ENCODE results near the gene LDLRAP1. TPM values are rescaled to one million over a fixed set of nuclear protein-coding genes. Genes with fewer than 3 reads are reported as not detected.

LDLRAP1 gene
- total and polyA plus RNA-seq, 2 of the 4 experiments (the other 2 are of a cell fraction), result 4.5 to 14.4 TPM

DNA sequence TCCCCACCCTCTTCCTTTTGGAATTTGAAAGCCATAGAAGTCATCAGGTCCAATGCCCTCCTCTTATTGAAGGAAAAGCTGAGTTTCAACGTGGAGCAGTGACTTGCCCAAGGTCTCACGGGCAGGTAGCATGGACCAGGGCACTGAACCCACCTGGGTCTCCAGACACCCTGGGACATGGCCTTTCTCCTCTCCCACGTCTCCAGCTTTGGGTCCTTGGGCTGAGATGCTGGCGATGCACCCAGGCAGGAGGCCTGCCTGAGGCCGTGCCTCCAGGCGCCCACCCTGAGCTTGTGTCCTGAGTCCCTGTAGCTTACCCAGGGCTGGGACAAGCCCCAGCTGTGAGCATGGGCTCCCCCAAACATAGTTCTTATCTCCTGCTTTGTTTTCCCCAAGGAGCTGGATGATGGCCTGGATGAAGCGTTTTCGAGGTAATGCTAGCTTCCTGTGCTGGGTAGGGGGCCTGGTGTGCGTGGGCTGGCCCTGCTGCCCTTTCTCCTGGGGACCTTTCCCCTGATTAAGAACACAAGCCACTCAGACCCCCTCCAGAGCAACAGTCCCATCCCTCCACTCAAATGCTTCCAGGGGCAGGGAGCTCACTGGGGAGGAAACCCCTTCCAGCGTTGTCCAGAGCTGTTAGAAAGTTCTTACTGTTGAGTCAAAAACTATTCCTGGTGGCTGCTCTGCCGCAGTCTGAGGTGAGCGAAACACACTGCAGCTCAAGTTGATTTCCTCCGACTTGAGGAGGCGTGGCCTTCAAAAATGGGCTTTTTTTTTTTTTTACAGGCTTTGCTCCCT lies 21.6 kb downstream of the LDLRAP1 start:
- intact Hi-C loops (cut with micrococcal nuclease) (no loop called here), in situ Hi-C loops (cut with MboI; ENCODE audit: low sequenced_read_pairs) (no loop called here), dilution Hi-C loops (cut with HindIII; ENCODE audit: low sequenced_read_pairs, unreplicated experiment) (no loop called here)
- no peak overlapping the region for H4K8ac ChIP-seq (ENCODE audit: low read depth in 2 of 2, low read length in 2 of 2)
- peaks cover 41% of the 10 kb centered on the region for H3K4me1 ChIP-seq (ENCODE audit: control insufficient read depth, insufficient read depth, low read length)
- H3K56ac ChIP-seq (ENCODE audit: extremely low read depth, insufficient read depth, low read length), result no peak overlapping the region
- peak overlapping the region; percentile 4 for H2AFZ ChIP-seq (replicated peaks; ENCODE audit: low read length, poor library complexity)
- H3K9me1 ChIP-seq (ENCODE audit: insufficient read depth, low read length), result peaks cover 16% of the 10 kb centered on the region
- no peaks in the 10 kb centered on the region for H4K20me1 ChIP-seq (ENCODE audit: insufficient read depth, low read length)
- H3K79me1 ChIP-seq (ENCODE audit: low read depth in 1 of 2, low read length in 2 of 2), result peaks cover 4 to 9% of the 10 kb centered on the region in 2 experiments; a peak in 2 of 4 replicates
- no peak overlapping the region for H3K9ac ChIP-seq (ENCODE audit: low read depth, low read length)
- H3K27me3 ChIP-seq (ENCODE audit: control insufficient read depth, insufficient read depth, low read length), result no peaks in the 10 kb centered on the region
- H4K5ac ChIP-seq (ENCODE audit: low read depth, low read length), result no peak overlapping the region
- DNase-seq, result peak; percentile 47
- no TSS peak for BruUV-seq (replicated peaks)
- no peaks in the 10 kb centered on the region for H3K9me3 ChIP-seq (ENCODE audit: control insufficient read depth, insufficient read depth, low read length)
- H2BK20ac ChIP-seq (ENCODE audit: low read depth, low read length), result no peak overlapping the region
- no peak for TF ChIP-seq MAZ (IDR thresholded peaks at IDR 0.05; ENCODE audit: borderline replicate concordance, low read depth, low read length)
- no peak for TF ChIP-seq POLR2A (IDR thresholded peaks at IDR 0.05; ENCODE audit: low read depth, low read length)
- peak overlapping the region; percentile 18; the same call in 1 of the 2 replicates for H3K23ac ChIP-seq (ENCODE audit: low read depth, low read length)
- CTCF ChIA-PET, result interaction anchor here (0.6 kb wide), 1 partner anchor 1559 kb away, joined by 10 read pairs; no protein-coding TSS in a partner anchor
- H3K27ac ChIP-seq (ENCODE audit: insufficient read depth, low read length), result 0 out of 2 replicates have a peak overlapping the region, but pooled peaks have one; percentile 4
- H2AK5ac ChIP-seq (ENCODE audit: low read depth, low read length), result peak overlapping the region; percentile 43; the same call in 1 of the 2 replicates
- H2BK120ac ChIP-seq (ENCODE audit: low read depth, low read length), result no peak overlapping the region; the same call in 1 of the 2 replicates
- 87% methylated on average over 7 of the region's 14 CpGs; no CpG with 5 or more reads in 1 of the 2 experiments for WGBS, 2 experiments (ENCODE audit: extremely low coverage in 2 of 2, insufficient read length in 1 of 2)
- no peak overlapping the region for H2BK15ac ChIP-seq (ENCODE audit: low read depth, low read length)
- H3K18ac ChIP-seq (ENCODE audit: low read depth, low read length), result no peak overlapping the region; the same call in 1 of the 2 replicates
- POLR2A ChIA-PET (ENCODE audit: unreplicated experiment), result no interaction called here
- no peak overlapping the region for H2BK5ac ChIP-seq (ENCODE audit: low read depth, low read length, poor library complexity, severe bottlenecking)
- peak overlapping the region; percentile 56 for H3K4ac ChIP-seq (ENCODE audit: low read depth, low read length)
- peaks cover 12% of the 10 kb centered on the region; the same call in 1 of the 2 replicates for H3K36me3 ChIP-seq (ENCODE audit: control insufficient read depth, insufficient read depth, low read length)
- H3K14ac ChIP-seq (replicated peaks; ENCODE audit: low read depth, low read length), result 0 out of 2 replicates have a peak overlapping the region, but pooled peaks have one; percentile 18
- ATAC-seq (ENCODE audit: low read depth), result no peak
- H2AK9ac ChIP-seq (replicated peaks; ENCODE audit: low read depth, low read length, poor library complexity), result no peak overlapping the region
- H3K4me2 ChIP-seq (ENCODE audit: low read depth, low read length), result no peak overlapping the region
- no peak overlapping the region for H3K4me3 ChIP-seq (ENCODE audit: insufficient read depth, low read depth, low read length)
- H4K91ac ChIP-seq (ENCODE audit: insufficient read depth, low read depth, low read length), result no peak overlapping the region
